Measurements from ENCODE around the gene MARCHF9. TPM values are rescaled to one million over a fixed set of nuclear protein-coding genes. Genes with fewer than 3 reads are reported as not detected.

The MARCHF9 gene
- total RNA-seq, 1 donor from 2014 or later = 6.3 TPM

- peaks cover 32% of the 10 kb centered on the region for H3K27me3 ChIP-seq (ENCODE audit: control insufficient read depth, insufficient read depth, low read length)
- TF ChIP-seq CTCF (IDR thresholded peaks at IDR 0.05; ENCODE audit: insufficient read depth, low read length, severe bottlenecking) = no peak
- no peak for FAIRE-seq
Observed at GRCh38 chr12:57740656-57741412, 14.1 kb upstream of the MARCHF9 start.

GRCh38 chr12:57741413-57741789 lies 13.5 kb upstream of the MARCHF9 start:
- DNase-seq (ENCODE audit: low read depth) (no peak), FAIRE-seq (no peak)
- peaks cover 29% of the 10 kb centered on the region for H3K27me3 ChIP-seq (ENCODE audit: control insufficient read depth, insufficient read depth, low read length)
- H3K36me3 ChIP-seq (ENCODE audit: control insufficient read depth, insufficient read depth, low read length) = no peaks in the 10 kb centered on the region
- no peak for TF ChIP-seq CTCF (IDR thresholded peaks at IDR 0.05; ENCODE audit: insufficient read depth, low read length, severe bottlenecking)
- no peak overlapping the region for H3K4me3 ChIP-seq (ENCODE audit: low read depth, low read length)

More at GRCh38 chr12:57740656-57741412, 14.1 kb upstream of the MARCHF9 start:
- Histone ChIP-seq H3K4me3 (ENCODE audit: low read depth, low read length) (no peak overlapping the region), H3K36me3 (ENCODE audit: control insufficient read depth, insufficient read depth, low read length) (no peaks in the 10 kb centered on the region)
- DNase-seq (ENCODE audit: low read depth) = no peak

GRCh38 chr12:57741844-57742738 lies 12.8 kb upstream of the MARCHF9 start:
- TF ChIP-seq CTCF (IDR thresholded peaks at IDR 0.05; ENCODE audit: insufficient read depth, low read length, severe bottlenecking) = peak; percentile 11
- Histone ChIP-seq H3K36me3 (ENCODE audit: control insufficient read depth, insufficient read depth, low read length) (peaks cover under 1% of the 10 kb centered on the region), H3K27me3 (ENCODE audit: control insufficient read depth, insufficient read depth, low read length) (peaks cover 24% of the 10 kb centered on the region), H3K4me3 (ENCODE audit: low read depth, low read length) (no peak overlapping the region)
- DNase-seq (ENCODE audit: low read depth) (no peak), FAIRE-seq (no peak)

- no peak for TF ChIP-seq CTCF (IDR thresholded peaks at IDR 0.05; ENCODE audit: insufficient read depth, low read length, severe bottlenecking)
- DNase-seq (ENCODE audit: low read depth) (no peak), FAIRE-seq (no peak)
- H3K4me3 ChIP-seq (ENCODE audit: low read depth, low read length) = no peak overlapping the region
- H3K36me3 ChIP-seq (ENCODE audit: control insufficient read depth, insufficient read depth, low read length) = peaks cover 4% of the 10 kb centered on the region
- H3K27me3 ChIP-seq (ENCODE audit: control insufficient read depth, insufficient read depth, low read length) = peaks cover 14% of the 10 kb centered on the region
Observed at GRCh38 chr12:57743769-57744168, 11.1 kb upstream of the MARCHF9 start.

GRCh38 chr12:57744194-57744776 lies 10.6 kb upstream of the MARCHF9 start:
- H3K4me3 ChIP-seq (ENCODE audit: low read depth, low read length) = peak overlapping the region; percentile 73
- H3K27me3 ChIP-seq (ENCODE audit: control insufficient read depth, insufficient read depth, low read length) = peaks cover 9% of the 10 kb centered on the region
- peaks cover 4% of the 10 kb centered on the region for H3K36me3 ChIP-seq (ENCODE audit: control insufficient read depth, insufficient read depth, low read length)
- FAIRE-seq = no peak
- no peak for TF ChIP-seq CTCF (IDR thresholded peaks at IDR 0.05; ENCODE audit: insufficient read depth, low read length, severe bottlenecking)
- DNase-seq (ENCODE audit: low read depth) = no peak
